ENCODE results near the gene RAB6D. TPM values are rescaled to one million over a fixed set of nuclear protein-coding genes. Genes with fewer than 3 reads are reported as not detected.

The RAB6D gene
- total and polyA plus RNA-seq, 9 of the 15 experiments (the other 6 are each of a cell fraction or from before 2014, with no cell fraction given) = 0.01 to 0.04 (median 0.03) TPM; not detected in 5

DNA sequence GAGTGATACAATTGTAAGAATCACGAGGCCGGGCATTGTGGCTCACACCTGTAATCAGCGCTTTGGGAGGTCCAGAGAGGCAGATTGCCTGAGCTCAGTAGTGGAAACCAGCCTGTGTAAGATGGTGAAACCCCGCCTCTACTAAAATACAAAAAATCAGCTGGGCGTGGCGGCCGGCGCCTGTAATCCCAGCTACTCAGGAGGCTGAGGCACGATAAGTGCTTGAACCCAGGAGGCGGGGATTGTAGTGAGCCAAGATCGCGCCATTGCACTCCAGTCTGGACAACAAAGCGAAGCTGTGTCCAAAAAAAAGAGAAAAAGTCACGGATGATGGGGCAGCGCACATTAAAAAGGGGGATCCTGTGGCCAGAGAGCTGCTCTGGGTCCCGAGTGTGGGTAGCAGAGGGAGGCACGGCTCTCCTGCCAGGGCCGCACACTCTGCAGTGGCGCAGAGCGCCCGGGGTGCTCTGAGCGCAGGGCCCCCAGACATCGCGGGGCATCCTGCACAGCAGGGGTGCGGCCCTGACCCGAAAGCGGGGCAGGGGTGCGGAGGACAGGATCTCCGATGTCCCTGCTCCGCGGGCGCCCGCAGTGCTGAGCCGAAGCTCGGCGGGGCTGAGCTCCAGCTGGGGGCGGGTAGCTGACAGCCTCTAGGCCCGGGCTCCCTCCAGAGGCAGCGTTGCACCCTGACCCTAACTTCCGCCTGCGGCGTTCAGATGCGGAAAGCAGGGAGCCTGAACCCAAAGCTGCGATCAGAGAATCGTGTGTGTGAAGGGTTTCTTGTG, 30.4 kb upstream of the RAB6D start (continued):
- TF ChIP-seq, protein P1, sequence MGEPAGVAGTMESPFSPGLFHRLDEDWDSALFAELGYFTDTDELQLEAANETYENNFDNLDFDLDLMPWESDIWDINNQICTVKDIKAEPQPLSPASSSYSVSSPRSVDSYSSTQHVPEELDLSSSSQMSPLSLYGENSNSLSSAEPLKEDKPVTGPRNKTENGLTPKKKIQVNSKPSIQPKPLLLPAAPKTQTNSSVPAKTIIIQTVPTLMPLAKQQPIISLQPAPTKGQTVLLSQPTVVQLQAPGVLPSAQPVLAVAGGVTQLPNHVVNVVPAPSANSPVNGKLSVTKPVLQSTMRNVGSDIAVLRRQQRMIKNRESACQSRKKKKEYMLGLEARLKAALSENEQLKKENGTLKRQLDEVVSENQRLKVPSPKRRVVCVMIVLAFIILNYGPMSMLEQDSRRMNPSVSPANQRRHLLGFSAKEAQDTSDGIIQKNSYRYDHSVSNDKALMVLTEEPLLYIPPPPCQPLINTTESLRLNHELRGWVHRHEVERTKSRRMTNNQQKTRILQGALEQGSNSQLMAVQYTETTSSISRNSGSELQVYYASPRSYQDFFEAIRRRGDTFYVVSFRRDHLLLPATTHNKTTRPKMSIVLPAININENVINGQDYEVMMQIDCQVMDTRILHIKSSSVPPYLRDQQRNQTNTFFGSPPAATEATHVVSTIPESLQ (CRISPR knock-in tag; IDR thresholded peaks at IDR 0.05) = no peak
- no peak for TF ChIP-seq DACH1 (IDR thresholded peaks at IDR 0.05; ENCODE audit: partially characterized antibody)
- TF ChIP-seq, protein P2, sequence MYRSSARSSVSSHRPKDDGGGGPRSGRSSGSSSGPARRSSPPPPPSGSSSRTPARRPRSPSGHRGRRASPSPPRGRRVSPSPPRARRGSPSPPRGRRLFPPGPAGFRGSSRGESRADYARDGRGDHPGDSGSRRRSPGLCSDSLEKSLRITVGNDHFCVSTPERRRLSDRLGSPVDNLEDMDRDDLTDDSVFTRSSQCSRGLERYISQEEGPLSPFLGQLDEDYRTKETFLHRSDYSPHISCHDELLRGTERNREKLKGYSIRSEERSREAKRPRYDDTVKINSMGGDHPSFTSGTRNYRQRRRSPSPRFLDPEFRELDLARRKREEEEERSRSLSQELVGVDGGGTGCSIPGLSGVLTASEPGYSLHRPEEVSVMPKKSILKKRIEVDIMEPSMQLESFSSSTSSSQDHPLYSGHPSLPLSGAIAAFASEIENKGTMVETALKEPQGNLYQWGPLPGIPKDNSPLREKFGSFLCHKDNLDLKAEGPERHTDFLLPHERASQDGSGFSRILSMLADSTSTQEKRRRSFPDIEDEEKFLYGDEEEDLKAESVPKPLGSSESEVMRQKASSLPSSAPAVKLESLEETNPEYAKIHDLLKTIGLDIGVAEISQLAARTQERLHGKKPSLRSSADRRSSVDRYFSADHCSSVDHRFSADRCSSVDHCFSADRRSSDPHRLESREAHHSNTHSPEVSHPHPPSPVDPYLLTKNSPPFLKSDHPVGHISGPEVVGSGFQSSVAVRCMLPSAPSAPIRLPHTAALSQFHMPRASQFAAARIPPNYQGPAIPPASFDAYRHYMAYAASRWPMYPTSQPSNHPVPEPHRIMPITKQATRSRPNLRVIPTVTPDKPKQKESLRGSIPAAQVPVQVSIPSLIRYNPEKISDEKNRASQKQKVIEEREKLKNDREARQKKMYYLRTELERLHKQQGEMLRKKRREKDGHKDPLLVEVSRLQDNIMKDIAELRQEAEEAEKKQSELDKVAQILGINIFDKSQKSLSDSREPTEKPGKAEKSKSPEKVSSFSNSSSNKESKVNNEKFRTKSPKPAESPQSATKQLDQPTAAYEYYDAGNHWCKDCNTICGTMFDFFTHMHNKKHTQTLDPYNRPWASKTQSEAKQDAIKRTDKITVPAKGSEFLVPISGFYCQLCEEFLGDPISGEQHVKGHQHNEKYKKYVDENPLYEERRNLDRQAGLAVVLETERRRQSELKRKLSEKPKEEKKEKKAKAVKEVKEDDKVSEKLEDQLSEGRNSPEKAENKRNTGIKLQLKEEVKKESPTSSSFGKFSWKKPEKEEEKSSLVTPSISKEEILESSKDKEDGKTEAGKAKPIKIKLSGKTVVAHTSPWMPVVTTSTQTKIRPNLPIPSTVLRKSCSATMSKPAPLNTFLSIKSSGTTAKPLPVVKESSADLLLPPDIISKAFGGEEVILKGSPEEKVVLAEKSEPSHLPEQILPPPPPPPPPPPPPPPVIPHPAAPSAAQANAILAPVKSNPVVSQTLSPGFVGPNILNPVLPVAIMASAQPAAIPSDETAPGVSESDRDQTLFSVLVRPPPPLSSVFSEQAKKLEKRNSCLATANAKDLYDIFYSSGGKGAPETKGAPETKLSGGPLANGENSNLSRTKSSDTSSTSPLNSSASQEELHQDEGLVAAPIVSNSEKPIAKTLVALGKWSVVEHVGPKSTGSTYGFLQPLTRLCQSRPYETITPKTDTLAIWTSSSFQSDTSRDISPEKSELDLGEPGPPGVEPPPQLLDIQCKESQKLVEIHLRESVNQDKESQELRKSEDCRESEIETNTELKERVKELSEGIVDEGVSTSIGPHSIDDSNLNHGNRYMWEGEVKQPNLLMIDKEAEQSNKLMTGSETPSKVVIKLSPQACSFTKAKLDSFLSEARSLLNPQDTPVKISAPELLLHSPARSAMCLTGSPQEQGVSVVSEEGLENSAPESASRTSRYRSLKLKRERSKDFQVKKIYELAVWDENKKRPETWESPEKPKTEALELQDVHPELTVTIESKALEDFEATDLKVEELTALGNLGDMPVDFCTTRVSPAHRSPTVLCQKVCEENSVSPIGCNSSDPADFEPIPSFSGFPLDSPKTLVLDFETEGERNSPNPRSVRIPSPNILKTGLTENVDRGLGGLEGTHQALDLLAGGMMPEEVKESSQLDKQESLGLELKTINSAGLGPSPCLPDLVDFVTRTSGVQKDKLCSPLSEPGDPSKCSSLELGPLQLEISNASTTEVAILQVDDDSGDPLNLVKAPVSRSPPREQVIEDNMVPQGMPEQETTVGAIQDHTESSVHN (IDR thresholded peaks at IDR 0.05; ENCODE audit: borderline replicate concordance in 1 of 2, low read depth in 1 of 2) = no peak
- TF ChIP-seq, protein P3, sequence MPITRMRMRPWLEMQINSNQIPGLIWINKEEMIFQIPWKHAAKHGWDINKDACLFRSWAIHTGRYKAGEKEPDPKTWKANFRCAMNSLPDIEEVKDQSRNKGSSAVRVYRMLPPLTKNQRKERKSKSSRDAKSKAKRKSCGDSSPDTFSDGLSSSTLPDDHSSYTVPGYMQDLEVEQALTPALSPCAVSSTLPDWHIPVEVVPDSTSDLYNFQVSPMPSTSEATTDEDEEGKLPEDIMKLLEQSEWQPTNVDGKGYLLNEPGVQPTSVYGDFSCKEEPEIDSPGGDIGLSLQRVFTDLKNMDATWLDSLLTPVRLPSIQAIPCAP (CRISPR knock-in tag; IDR thresholded peaks at IDR 0.05; ENCODE audit: borderline replicate concordance) = no peak
- TF ChIP-seq ZNF174 (CRISPR knock-in tag; IDR thresholded peaks at IDR 0.05) = no peak
- TF ChIP-seq, protein P4, sequence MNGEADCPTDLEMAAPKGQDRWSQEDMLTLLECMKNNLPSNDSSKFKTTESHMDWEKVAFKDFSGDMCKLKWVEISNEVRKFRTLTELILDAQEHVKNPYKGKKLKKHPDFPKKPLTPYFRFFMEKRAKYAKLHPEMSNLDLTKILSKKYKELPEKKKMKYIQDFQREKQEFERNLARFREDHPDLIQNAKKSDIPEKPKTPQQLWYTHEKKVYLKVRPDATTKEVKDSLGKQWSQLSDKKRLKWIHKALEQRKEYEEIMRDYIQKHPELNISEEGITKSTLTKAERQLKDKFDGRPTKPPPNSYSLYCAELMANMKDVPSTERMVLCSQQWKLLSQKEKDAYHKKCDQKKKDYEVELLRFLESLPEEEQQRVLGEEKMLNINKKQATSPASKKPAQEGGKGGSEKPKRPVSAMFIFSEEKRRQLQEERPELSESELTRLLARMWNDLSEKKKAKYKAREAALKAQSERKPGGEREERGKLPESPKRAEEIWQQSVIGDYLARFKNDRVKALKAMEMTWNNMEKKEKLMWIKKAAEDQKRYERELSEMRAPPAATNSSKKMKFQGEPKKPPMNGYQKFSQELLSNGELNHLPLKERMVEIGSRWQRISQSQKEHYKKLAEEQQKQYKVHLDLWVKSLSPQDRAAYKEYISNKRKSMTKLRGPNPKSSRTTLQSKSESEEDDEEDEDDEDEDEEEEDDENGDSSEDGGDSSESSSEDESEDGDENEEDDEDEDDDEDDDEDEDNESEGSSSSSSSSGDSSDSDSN (IDR thresholded peaks at IDR 0.05; ENCODE audit: borderline replicate concordance in 1 of 2, low read depth in 2 of 2, low read length in 2 of 2) = peak in 1 of 2 experiments; percentile 94; a peak in 2 of 4 replicates
- TF ChIP-seq STAT5B (CRISPR knock-in tag; IDR thresholded peaks at IDR 0.05) = no peak
- TF ChIP-seq PHF8 (IDR thresholded peaks at IDR 0.05; ENCODE audit: borderline replicate concordance, low read length) = peak; percentile 38; the same call in 1 of the 2 replicates
- TF ChIP-seq, protein P5, sequence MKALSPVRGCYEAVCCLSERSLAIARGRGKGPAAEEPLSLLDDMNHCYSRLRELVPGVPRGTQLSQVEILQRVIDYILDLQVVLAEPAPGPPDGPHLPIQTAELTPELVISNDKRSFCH (CRISPR knock-in tag; IDR thresholded peaks at IDR 0.05) = no peak
- TF ChIP-seq, protein P5 (tag; IDR thresholded peaks at IDR 0.05) = no peak

Measured in K562 (cell line).